PC-9 (cell line): ENCODE measurements around the gene PRELID1.

Experiments used
- CTCF ChIP-seq: fragments of 200-600 bp; sonication (generic); conservative IDR thresholded peaks from 2 replicates; pipeline ENCODE4 v1.6.1; 2017; ENCODE audit warnings: mixed run types, antibody characterized with exemption, mild to moderate bottlenecking, moderate library complexity
- EZH2 ChIP-seq: fragments of 200-600 bp; sonication (generic); IDR thresholded peaks from 2 replicates; pipeline ENCODE4 v1.8.0; 2017; ENCODE audit warnings: antibody characterized with exemption, low read depth

- no peak for TF ChIP-seq CTCF
- no peak for TF ChIP-seq EZH2
Measured at GRCh38 chr5:177344891-177345290, 41.3 kb downstream of the PRELID1 start.
